Neural crest cell (in vitro differentiated cells): Measurements from ENCODE around the gene HPN. TPM values are rescaled to one million over a fixed set of nuclear protein-coding genes. Genes with fewer than 3 reads are reported as not detected.

Source experiments
- DNase-seq: peaks from one replicate; pipeline ENCODE4 v3.0.0; 2021; ENCODE audit warnings: low read depth, mixed read lengths, low spot score
- H3K27ac Mint-ChIP-seq: one replicate; pipeline ENCODE4 v1.8.0; 2021; ENCODE audit warnings: mild to moderate bottlenecking, mixed read lengths; ENCODE audit not compliant: unreplicated experiment
- H3K27me3 Mint-ChIP-seq: 2 replicates; pipeline ENCODE4 v1.8.0; 2021; ENCODE audit warnings: low read depth, mild to moderate bottlenecking, mixed read lengths
- H3K36me3 Mint-ChIP-seq: 2 replicates; pipeline ENCODE4 v1.8.0; 2021; ENCODE audit warnings: low read depth, mild to moderate bottlenecking, mixed read lengths
- H3K4me1 Mint-ChIP-seq: 2 replicates; pipeline ENCODE4 v1.8.0; 2021; ENCODE audit warnings: mixed read lengths
- H3K4me3 Mint-ChIP-seq: one replicate; pipeline ENCODE4 v1.8.0; 2021; ENCODE audit warnings: mild to moderate bottlenecking, mixed read lengths
- H3K9me3 Mint-ChIP-seq: 2 replicates; pipeline ENCODE4 v1.8.0; 2021; ENCODE audit warnings: mixed read lengths
- total RNA-seq: library from RNA; stranded (reverse); gene quantifications from 2 replicates; pipeline ENCODE4 v1.2.1, GENCODE V29; 2021
- TF ChIP-seq, protein P1 (sequence below): fragments of 200-600 bp; sonication (generic); conservative IDR thresholded peaks from 2 replicates; pipeline ENCODE4 v1.5.0; 2021; ENCODE audit warnings: antibody characterized with exemption, mild to moderate bottlenecking

The HPN gene
- total RNA-seq, 1 donor from 2014 or later: 0.26 TPM

DNA sequence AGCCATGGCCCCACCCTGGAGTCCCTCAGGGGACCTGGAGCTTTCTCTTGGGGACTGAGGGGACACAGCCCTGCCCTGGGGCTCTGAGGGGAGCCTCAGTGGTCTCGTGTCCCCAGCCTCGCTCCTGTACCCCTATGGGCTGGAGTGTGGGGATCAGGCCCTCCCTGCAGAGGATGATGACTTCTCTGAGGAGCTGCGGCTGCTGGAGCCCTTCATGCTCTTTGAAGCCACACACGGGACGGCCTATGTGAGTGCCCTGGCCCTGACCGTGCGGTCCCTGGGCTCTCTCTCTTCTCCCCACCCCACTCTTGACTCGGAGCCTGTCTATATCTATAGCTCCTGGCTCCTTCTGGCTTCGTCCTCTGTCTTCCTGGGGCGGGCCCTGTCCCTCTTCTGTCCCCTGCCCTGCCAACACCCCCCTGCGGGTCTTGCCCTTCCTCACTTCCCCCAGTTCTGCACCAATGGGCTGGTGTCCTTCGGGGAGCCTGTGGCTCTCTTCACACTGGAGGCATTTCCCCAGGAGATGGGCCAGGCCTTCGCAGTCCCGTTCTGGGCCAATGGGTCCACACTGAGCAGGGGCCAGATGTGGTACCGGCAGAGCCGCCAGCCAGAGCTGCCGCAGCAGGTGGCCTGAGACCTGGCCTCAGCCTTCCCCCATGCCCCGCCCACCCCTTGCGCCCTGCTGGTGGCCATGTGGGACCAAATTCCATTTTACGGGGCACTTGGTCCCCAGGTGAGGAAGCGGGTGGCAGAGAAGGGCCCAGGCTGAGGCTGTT, 33.1 kb downstream of the HPN start:
- Mint-ChIP-seq H3K36me3 (no peaks in the 10 kb centered on the region), H3K4me3 (no peak overlapping the region), H3K9me3 (no peaks in the 10 kb centered on the region), H3K27ac (no peak overlapping the region), H3K27me3 (no peaks in the 10 kb centered on the region), H3K4me1 (no peaks in the 10 kb centered on the region)
- TF ChIP-seq, protein P1, sequence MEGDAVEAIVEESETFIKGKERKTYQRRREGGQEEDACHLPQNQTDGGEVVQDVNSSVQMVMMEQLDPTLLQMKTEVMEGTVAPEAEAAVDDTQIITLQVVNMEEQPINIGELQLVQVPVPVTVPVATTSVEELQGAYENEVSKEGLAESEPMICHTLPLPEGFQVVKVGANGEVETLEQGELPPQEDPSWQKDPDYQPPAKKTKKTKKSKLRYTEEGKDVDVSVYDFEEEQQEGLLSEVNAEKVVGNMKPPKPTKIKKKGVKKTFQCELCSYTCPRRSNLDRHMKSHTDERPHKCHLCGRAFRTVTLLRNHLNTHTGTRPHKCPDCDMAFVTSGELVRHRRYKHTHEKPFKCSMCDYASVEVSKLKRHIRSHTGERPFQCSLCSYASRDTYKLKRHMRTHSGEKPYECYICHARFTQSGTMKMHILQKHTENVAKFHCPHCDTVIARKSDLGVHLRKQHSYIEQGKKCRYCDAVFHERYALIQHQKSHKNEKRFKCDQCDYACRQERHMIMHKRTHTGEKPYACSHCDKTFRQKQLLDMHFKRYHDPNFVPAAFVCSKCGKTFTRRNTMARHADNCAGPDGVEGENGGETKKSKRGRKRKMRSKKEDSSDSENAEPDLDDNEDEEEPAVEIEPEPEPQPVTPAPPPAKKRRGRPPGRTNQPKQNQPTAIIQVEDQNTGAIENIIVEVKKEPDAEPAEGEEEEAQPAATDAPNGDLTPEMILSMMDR: no peak
- no peak for DNase-seq

DNA sequence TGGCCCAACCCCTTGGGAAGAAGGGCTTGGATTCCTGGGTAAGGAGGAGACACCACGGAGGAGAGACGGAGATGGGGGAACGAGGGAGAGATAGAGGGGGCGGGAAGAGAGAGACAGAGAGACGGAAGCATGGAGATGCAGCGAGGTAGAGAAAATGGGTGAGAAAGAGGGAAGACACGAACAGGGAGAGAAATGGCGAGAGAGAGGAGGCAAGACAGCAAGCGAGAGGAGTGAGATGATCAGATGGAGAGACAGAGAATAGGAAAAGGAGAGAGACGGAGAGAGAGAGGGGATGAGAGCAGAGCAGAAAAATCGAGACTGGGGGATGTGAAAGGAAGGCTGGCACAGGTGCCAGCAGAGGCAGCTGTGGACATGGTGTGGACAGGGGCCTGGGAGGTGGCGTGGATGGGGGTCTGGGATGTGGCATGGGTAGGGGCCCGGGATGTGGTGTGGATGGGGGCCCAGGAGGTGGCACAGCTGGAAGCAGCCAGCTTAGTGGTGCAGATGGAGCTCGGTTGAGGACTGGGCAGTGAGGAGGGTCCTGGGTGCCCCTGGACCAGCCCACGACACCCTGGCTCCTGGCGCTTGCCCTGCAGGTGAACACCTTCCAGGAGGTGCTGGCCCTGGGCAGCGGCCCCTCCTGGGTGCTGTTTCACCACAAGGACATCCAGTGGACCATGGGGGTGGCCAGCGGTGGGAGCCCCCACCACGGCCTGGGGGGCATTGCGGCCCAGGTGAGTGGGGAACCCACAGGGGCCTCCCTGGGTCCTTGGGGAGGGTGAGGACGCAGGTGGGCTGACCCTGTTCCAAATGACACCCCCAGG, 33.9 kb downstream of the HPN start:
- no peaks in the 10 kb centered on the region for H3K9me3 Mint-ChIP-seq
- no peak overlapping the region for H3K4me3 Mint-ChIP-seq
- H3K4me1 Mint-ChIP-seq: no peaks in the 10 kb centered on the region
- H3K27ac Mint-ChIP-seq: no peak overlapping the region
- DNase-seq: no peak
- TF ChIP-seq, protein P1: no peak
- no peaks in the 10 kb centered on the region for H3K27me3 Mint-ChIP-seq
- H3K36me3 Mint-ChIP-seq: no peaks in the 10 kb centered on the region

DNA sequence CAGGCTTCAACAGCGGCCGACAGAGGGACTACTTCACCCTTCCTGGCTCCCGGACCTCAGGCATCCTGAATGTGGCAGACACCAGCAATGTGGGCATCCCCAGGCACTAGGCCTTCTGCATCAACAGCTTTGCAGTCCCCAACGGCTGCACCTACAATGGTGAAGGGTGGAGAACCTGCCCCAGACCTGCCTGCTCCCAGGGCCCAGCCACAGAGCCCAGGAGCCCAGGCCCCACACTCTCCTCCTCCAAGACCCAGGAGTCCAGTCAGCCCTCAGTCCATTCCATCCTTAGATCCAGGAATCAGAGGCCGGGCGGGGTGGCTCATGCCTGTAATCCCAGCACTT, 34.5 kb downstream of the HPN start:
- H3K4me3 Mint-ChIP-seq: no peak overlapping the region
- H3K27ac Mint-ChIP-seq: no peak overlapping the region
- H3K9me3 Mint-ChIP-seq: no peaks in the 10 kb centered on the region
- no peaks in the 10 kb centered on the region for H3K27me3 Mint-ChIP-seq
- no peak for DNase-seq
- no peaks in the 10 kb centered on the region for H3K36me3 Mint-ChIP-seq
- TF ChIP-seq, protein P1: no peak
- H3K4me1 Mint-ChIP-seq: no peaks in the 10 kb centered on the region

DNA sequence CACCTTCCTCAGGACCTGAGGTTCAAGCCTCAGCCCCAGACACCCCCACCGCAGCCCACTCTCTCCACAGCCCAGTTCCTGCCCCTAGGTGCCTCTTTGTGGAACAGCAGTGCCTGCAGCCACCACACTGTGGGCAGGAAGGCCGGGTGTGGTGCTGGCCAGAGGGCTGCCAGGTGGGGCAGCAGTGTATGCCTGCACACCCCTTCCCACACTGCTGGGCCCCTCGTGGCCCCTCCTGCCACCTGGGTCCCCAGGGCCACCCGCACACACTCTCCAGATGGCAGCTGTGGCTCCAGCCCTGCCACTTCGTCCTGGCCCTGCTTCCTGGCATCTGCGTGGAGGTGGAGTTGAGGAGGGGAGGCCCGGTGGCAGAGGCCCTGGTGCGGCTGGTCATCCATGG, 35.1 kb downstream of the HPN start:
- H3K4me1 Mint-ChIP-seq: no peaks in the 10 kb centered on the region
- H3K36me3 Mint-ChIP-seq: no peaks in the 10 kb centered on the region
- no peak for DNase-seq
- no peaks in the 10 kb centered on the region for H3K27me3 Mint-ChIP-seq
- no peaks in the 10 kb centered on the region for H3K9me3 Mint-ChIP-seq
- H3K27ac Mint-ChIP-seq: no peak overlapping the region
- TF ChIP-seq, protein P1: no peak
- no peak overlapping the region for H3K4me3 Mint-ChIP-seq

DNA sequence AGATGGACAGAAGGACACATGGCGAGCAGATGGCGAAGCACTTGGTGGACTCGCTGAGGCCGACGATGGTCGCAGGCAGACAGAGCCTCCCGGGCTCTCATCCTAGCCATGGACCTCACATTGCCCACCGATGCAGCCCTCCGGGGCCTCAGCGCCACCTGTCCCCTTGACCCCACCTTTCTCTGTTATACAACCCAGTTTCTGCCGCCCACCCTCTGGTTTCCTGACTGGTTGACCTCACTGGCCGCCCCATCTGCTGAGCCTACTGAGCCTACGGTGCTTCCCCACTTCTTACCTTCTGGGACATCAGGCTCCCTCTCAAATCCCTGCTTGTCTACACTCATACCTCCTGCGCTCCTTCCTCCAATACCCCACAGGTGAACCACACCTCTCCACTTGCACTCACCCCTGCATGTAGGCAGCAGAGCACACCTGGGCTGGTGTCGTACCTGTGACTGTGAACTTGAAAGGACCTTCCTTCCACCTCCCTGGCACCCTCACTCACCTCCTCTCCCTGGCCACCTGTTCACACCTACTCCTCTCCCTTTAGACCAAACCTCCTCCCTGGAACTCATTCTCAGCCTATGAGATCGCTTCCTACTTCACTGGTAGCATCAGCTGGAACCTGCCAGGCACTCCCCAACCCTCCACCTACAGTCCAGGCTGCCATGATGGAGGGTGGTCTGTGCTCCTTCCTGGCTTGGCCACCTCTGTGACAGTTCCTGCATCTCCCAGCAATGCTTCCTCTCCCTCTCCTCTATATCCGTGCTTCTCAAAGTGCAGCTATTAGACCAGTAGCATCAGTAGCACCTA, 36.1 kb downstream of the HPN start:
- H3K9me3 Mint-ChIP-seq: no peaks in the 10 kb centered on the region
- H3K27me3 Mint-ChIP-seq: no peaks in the 10 kb centered on the region
- peak overlapping the region; percentile 95 for H3K27ac Mint-ChIP-seq
- TF ChIP-seq, protein P1: no peak
- no peak for DNase-seq
- peaks cover 3% of the 10 kb centered on the region for H3K4me1 Mint-ChIP-seq
- H3K4me3 Mint-ChIP-seq: no peak overlapping the region
- H3K36me3 Mint-ChIP-seq: no peaks in the 10 kb centered on the region
